RCC 7860 (cell line): ENCODE measurements around the gene PPL.

ENCODE experiments used
- DNase-seq: peaks from one replicate; pipeline ENCODE4 v3.0.0-alpha.2; 2015; ENCODE audit warnings: low spot score
- FAIRE-seq: peaks from 2 replicates; lab custom pipeline; 2012; peaks lifted over from hg19 to GRCh38; lab: Jason Lieb, UNC

The PPL gene

DNA sequence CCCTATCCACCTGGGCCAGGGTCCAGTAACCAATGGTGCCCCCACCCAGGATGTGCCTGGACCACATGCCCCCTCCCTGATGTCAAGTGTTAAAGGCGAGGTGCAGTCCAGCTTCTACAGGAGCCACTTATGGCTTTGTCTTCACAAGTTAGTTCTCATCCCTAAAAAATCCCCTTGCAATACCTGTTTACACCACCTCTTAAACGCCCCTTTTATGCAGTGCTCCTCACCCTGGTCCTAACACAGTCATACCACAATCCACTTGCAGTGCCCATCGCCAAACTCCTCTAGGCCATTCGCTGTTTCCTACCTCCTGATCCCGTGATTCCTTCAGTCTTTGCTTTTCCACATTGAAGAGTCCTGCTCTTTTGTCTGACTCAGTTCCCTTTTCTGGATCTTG lies 97.0 kb downstream of the PPL start:
- FAIRE-seq (no peak), DNase-seq (no peak)

DNA sequence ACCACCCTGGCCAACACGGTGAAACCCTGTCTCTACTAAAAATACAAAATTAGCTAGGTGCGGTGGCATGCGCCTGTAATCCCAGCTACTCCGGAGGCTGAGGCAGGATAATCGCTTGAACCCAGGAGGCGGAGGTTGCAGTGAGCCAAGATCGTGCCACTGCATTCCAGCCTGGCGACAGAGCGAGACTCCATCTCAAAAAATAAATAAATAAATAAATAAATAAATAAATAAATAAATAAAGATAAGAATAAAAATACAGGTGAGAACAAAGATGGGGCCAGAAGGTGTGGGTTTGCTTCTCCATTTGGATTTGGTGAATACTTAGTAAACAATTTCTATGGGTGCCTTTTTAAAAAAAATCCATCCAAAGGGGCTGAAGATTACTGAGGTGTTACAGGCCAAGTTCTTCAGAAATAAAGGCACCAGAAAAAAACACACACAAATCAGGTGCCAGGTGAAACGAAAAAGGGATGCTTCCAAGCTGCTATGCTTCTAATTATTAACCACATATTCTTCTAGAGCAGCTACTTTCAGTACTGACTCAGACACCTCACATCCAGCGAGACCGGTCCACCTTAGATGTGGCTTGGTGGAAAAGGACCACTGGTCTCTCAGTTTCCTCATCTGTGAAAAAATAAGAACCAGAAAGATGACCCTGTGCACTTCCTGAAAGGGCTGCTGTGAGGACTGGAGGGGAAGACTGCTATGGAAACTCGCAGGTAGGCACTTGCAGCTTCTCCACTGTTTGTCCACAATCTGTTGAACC lies 99.0 kb downstream of the PPL start:
- FAIRE-seq = no peak
- DNase-seq = no peak

DNA sequence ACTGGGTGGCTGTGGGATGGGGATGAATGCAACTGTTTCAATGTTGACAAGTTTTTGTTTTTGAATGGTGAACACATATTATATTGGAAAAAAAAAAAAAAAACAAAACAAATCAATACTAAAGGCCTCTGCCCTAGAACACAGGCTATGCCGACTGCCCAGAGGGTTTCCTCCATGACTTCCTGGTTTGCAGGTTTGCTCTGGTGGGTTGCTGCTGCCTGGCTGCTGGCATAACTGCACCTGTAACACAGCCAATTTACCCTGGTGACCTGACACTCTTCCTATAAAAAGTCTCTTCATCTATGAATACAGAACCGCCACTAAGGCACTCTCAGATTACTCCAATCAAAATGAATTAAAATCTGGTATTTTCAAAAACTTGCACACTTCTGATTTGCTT lies 100.2 kb downstream of the PPL start:
- no peak for DNase-seq
- FAIRE-seq = no peak

GRCh38 chr16:4833584-4833983 lies 103.4 kb downstream of the PPL start:
- FAIRE-seq (no peak), DNase-seq (no peak)

- DNase-seq (no peak), FAIRE-seq (no peak)
Observed at GRCh38 chr16:4832698-4833343, 104.1 kb downstream of the PPL start.
